ENCODE measurements around the gene UBE3B. TPM values are rescaled to one million over a fixed set of nuclear protein-coding genes. Genes with fewer than 3 reads are reported as not detected.

Gene UBE3B
- total RNA-seq, 1 donor from 2014 or later: 28.4 TPM

DNA sequence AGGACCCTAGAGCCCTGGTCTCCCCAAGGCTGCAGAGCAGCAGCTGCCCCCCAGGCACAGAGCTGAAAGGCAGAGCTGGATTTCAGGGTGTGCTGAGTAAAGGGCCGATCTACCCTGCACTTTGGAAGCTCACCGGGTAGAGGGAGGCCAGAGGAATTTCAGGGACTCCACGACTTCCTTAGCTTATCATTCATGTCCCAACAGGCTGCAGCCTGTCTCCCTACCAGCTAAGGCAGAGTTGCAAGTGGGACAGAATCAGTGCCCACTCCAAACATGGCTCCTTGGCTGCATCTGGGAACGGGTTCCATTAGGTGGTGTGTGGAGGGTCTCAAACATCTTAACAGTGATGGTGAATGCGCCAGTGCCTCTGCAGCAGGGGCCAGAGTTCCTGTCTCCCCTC is 68.4 kb downstream of the UBE3B start:
- Histone ChIP-seq H2AFZ (replicated peaks) (no peak overlapping the region), H3K9ac (no peak overlapping the region), H3F3A (ENCODE audit: low read depth) (peaks cover 5% of the 10 kb centered on the region), H3K4me3 (no peak overlapping the region), H3K79me2 (ENCODE audit: low read depth) (no peaks in the 10 kb centered on the region), H3K9me3 (ENCODE audit: low read depth) (no peaks in the 10 kb centered on the region), H3K36me3 (no peaks in the 10 kb centered on the region), H3K4me2 (no peak overlapping the region), H3K27ac (no peak overlapping the region), H4K20me1 (ENCODE audit: low read depth) (no peaks in the 10 kb centered on the region), H3K27me3 (no peaks in the 10 kb centered on the region), H3K4me1 (peaks cover 15% of the 10 kb centered on the region)
- Mint-ChIP-seq H3K36me3 (no peaks in the 10 kb centered on the region), H3K9me3 (no peaks in the 10 kb centered on the region), H3K27ac (no peak overlapping the region), H3K4me3 (no peak overlapping the region), H3K27me3 (ENCODE audit: insufficient read depth, low read depth) (peaks cover 22% of the 10 kb centered on the region), H3K4me1 (peaks cover 25% of the 10 kb centered on the region)
- no peak for DNase-seq (ENCODE audit: low spot score)
- TF ChIP-seq EZH2 (IDR thresholded peaks at IDR 0.05): no peak

GRCh38 chr12:109547286-109547685 is 69.9 kb downstream of the UBE3B start:
- Histone ChIP-seq H2AFZ (replicated peaks) (no peak overlapping the region), H3K9ac (no peak overlapping the region), H3K9me3 (ENCODE audit: low read depth) (no peaks in the 10 kb centered on the region), H3K4me3 (no peak overlapping the region), H3K79me2 (ENCODE audit: low read depth) (no peaks in the 10 kb centered on the region), H3K36me3 (no peaks in the 10 kb centered on the region), H3F3A (ENCODE audit: low read depth) (peaks cover 5% of the 10 kb centered on the region), H3K27ac (no peak overlapping the region), H3K4me2 (no peak overlapping the region), H3K27me3 (no peaks in the 10 kb centered on the region), H3K4me1 (peaks cover 15% of the 10 kb centered on the region), H4K20me1 (ENCODE audit: low read depth) (no peaks in the 10 kb centered on the region)
- peaks cover 25% of the 10 kb centered on the region for H3K4me1 Mint-ChIP-seq
- H3K36me3 Mint-ChIP-seq: no peaks in the 10 kb centered on the region
- TF ChIP-seq EZH2 (IDR thresholded peaks at IDR 0.05) (no peak), CTCF (IDR thresholded peaks at IDR 0.05) (no peak), EZH2phosphoT487 (IDR thresholded peaks at IDR 0.05) (no peak)
- H3K9me3 Mint-ChIP-seq: no peaks in the 10 kb centered on the region
- no peak overlapping the region for H3K27ac Mint-ChIP-seq
- DNase-seq (ENCODE audit: low spot score): no peak
- peaks cover 18% of the 10 kb centered on the region for H3K27me3 Mint-ChIP-seq (ENCODE audit: insufficient read depth, low read depth)
- no peak overlapping the region for H3K4me3 Mint-ChIP-seq

DNA sequence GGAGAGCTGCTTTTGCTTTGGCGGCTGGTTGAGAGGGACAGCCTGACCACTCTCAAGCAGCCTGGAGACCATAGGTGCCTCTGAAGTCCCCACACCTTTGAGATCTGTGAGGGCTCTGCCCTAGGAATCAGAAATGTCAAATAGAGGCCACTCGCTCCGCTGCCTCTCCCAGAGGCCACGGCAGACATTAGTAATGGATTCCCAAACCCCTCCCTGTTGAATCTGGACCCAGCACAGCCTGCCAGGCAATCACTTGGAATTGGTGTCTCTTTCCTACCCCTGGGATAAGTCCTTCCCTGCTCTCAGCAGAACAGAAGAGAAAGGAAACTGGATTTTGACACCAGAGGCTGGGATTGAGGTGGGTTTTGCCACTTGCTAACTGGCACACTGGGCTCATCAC is 70.8 kb downstream of the UBE3B start:
- peaks cover 19% of the 10 kb centered on the region for H3K27me3 Mint-ChIP-seq (ENCODE audit: insufficient read depth, low read depth)
- DNase-seq (ENCODE audit: low spot score): no peak
- H3K79me2 ChIP-seq (ENCODE audit: low read depth): no peaks in the 10 kb centered on the region
- H3K4me2 ChIP-seq: no peak overlapping the region
- H3K4me3 ChIP-seq: no peak overlapping the region
- no peak overlapping the region for H3K27ac ChIP-seq
- H4K20me1 ChIP-seq (ENCODE audit: low read depth): no peaks in the 10 kb centered on the region
- no peaks in the 10 kb centered on the region for H3K9me3 ChIP-seq (ENCODE audit: low read depth)
- H3K36me3 ChIP-seq: no peaks in the 10 kb centered on the region
- H3K9me3 Mint-ChIP-seq: no peaks in the 10 kb centered on the region
- H3K4me1 Mint-ChIP-seq: peaks cover 27% of the 10 kb centered on the region
- no peak overlapping the region for H3K27ac Mint-ChIP-seq
- no peaks in the 10 kb centered on the region for H3K36me3 Mint-ChIP-seq
- TF ChIP-seq EZH2 (IDR thresholded peaks at IDR 0.05): no peak
- TF ChIP-seq EZH2phosphoT487 (IDR thresholded peaks at IDR 0.05): no peak
- TF ChIP-seq CTCF (IDR thresholded peaks at IDR 0.05): no peak
- no peaks in the 10 kb centered on the region for H3K27me3 ChIP-seq
- peaks cover 15% of the 10 kb centered on the region for H3K4me1 ChIP-seq
- H3K4me3 Mint-ChIP-seq: no peak overlapping the region
- H3F3A ChIP-seq (ENCODE audit: low read depth): peaks cover 5% of the 10 kb centered on the region
- H3K9ac ChIP-seq: no peak overlapping the region
- no peak overlapping the region for H2AFZ ChIP-seq (replicated peaks)

DNA sequence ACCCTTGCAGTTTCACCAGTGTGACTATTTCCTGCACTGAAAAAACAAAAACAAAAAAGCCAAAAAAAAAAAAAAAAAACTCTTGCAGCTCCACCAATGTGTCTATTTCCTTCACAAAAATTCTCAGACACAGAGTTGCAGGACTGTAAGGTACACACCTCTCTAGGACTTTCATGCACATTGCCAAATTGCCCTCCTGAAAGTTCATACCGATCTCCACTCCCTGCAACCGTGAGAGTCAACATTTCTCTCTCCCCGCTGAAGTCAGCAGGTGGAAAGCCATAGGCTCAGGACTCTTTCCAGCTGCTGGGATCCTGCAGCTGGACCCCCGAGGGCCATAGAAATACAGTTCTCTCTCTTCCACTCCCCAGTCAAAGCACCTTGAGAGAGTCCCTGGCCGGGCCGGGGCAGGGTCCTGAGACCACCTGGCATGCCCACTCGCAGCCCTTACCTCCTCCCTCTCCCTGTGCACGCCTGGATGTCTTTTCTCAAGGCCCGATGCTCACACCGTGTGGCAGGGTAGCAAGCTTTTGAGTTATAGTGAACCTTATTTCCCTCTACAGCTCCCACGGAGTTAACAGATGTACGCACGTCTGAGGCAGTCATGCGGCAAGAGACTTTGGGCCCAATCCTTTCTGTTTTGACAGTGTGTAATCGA is 72.3 kb downstream of the UBE3B start:
- H3K4me2 ChIP-seq: no peak overlapping the region
- H3K27ac Mint-ChIP-seq: peak overlapping the region; percentile 19

More for the DNA sequence above, 72.3 kb downstream of the UBE3B start:
- Mint-ChIP-seq H3K36me3 (no peaks in the 10 kb centered on the region), H3K9me3 (no peaks in the 10 kb centered on the region), H3K4me3 (no peak overlapping the region), H3K4me1 (peaks cover 36% of the 10 kb centered on the region), H3K27me3 (ENCODE audit: insufficient read depth, low read depth) (peaks cover 15% of the 10 kb centered on the region)
- TF ChIP-seq EZH2 (IDR thresholded peaks at IDR 0.05) (no peak), EZH2phosphoT487 (IDR thresholded peaks at IDR 0.05) (no peak), CTCF (IDR thresholded peaks at IDR 0.05) (no peak)
- Histone ChIP-seq H3K4me1 (peaks cover 15% of the 10 kb centered on the region), H3K36me3 (no peaks in the 10 kb centered on the region), H3F3A (ENCODE audit: low read depth) (peaks cover 5% of the 10 kb centered on the region), H3K79me2 (ENCODE audit: low read depth) (no peaks in the 10 kb centered on the region), H2AFZ (replicated peaks) (peak overlapping the region; percentile 52), H3K4me3 (no peak overlapping the region), H3K9ac (no peak overlapping the region), H3K27me3 (no peaks in the 10 kb centered on the region), H4K20me1 (ENCODE audit: low read depth) (no peaks in the 10 kb centered on the region), H3K9me3 (ENCODE audit: low read depth) (no peaks in the 10 kb centered on the region), H3K27ac (no peak overlapping the region)
- peak; percentile 12 for DNase-seq (ENCODE audit: low spot score)
